Right atrium auricular region (tissue), 2 donors: ENCODE measurements around the gene RGL3. TPM values are rescaled to one million over a fixed set of nuclear protein-coding genes. Genes with fewer than 3 reads are reported as not detected.
"Not testable (repeated sequence)": the region's sequence is repeated elsewhere in the genome, so short reads cannot be mapped to it uniquely, and the experiment has no call there.

Experiments used
- DNase-seq: peaks from one replicate; pipeline ENCODE4 v3.0.0-alpha.2; 2019; ENCODE audit warnings: low spot score
- H3K27ac ChIP-seq, 2 donors: fragments of 200-600 bp; sonication (generic); 1 replicate in 1 of 2; 2 replicates in 1 of 2; pipeline ENCODE4 v1.5.1; 2016 to 2019
- H3K27me3 ChIP-seq, 2 donors: fragments of 200-600 bp; sonication (generic); one replicate each; pipeline versions ENCODE4 v1.5.1 to v1.6.0; 2017 to 2019
- H3K36me3 ChIP-seq: fragments of 200-600 bp; sonication (generic); one replicate; pipeline ENCODE4 v1.5.1; 2016
- H3K4me1 ChIP-seq, 2 donors: fragments of 200-600 bp; sonication (generic); one replicate each; pipeline versions ENCODE4 v1.5.1 to v1.6.0; 2017 to 2019
- H3K4me3 ChIP-seq, 2 donors: fragments of 200-600 bp; sonication (generic); 1 replicate in 1 of 2; 2 replicates in 1 of 2; pipeline ENCODE4 v1.5.1; 2017 to 2019; ENCODE audit warnings: mild to moderate bottlenecking in 1 of 2, moderate library complexity in 1 of 2
- H3K9me3 ChIP-seq, 2 donors: fragments of 200-600 bp; sonication (generic); one replicate each; pipeline ENCODE4 v1.5.1; 2019
- CTCF ChIP-seq, 2 donors: fragments of 200-600 bp; sonication (generic); IDR thresholded peaks; one replicate each; pipeline ENCODE4 v1.5.1; 2019; ENCODE audit warnings: antibody characterized with exemption in 2 of 2
- total RNA-seq, 2 donors: library from RNA; depleted of rRNA; stranded (reverse); fragments of >200 nt; gene quantifications; one replicate each; pipeline ENCODE4 v1.1.0, GENCODE V29; 2016

Gene RGL3
- total RNA-seq, 2 donors from 2014 or later, result 7.4 to 8.4 TPM

- no peak for DNase-seq
- peaks cover 0 to 37% of the 10 kb centered on the region in 2 donors for H3K4me1 ChIP-seq
- peak overlapping the region; percentile 48 to 56 for H3K4me3 ChIP-seq
- TF ChIP-seq CTCF (IDR thresholded peaks at IDR 0.05), result peak; percentile 46 to 77
- no peaks in the 10 kb centered on the region for H3K27me3 ChIP-seq
- no peaks in the 10 kb centered on the region for H3K36me3 ChIP-seq
- peak overlapping the region; percentile 71 to 77 for H3K27ac ChIP-seq
- H3K9me3 ChIP-seq, result no peaks in the 10 kb centered on the region
These were observed 36.0 kb downstream of the RGL3 start for GRCh38 chr19:11382898-11383705.

- peak; percentile 97 for DNase-seq
- Histone ChIP-seq H3K9me3 (no peaks in the 10 kb centered on the region), H3K4me3 (peak overlapping the region; percentile 48 to 61), H3K27me3 (no peaks in the 10 kb centered on the region), H3K4me1 (peaks cover 0 to 55% of the 10 kb centered on the region in 2 donors), H3K27ac (peak overlapping the region; percentile 85 to 86), H3K36me3 (no peaks in the 10 kb centered on the region)
- peak; percentile 59 to 86 for TF ChIP-seq CTCF (IDR thresholded peaks at IDR 0.05)
These were observed 38.2 kb downstream of the RGL3 start for GRCh38 chr19:11380653-11381537.

GRCh38 chr19:11379857-11380350 lies 39.2 kb downstream of the RGL3 start:
- H3K27ac ChIP-seq, result no peak overlapping the region
- H3K4me1 ChIP-seq, result peaks cover 0 to 61% of the 10 kb centered on the region in 2 donors

GRCh38 chr19:11379269-11379845 lies 39.8 kb downstream of the RGL3 start:
- H3K36me3 ChIP-seq, DNase-seq, H3K4me3 ChIP-seq, H3K27me3 ChIP-seq, H3K9me3 ChIP-seq, H3K27ac ChIP-seq: not testable (repeated sequence)
- peaks cover 0 to 59% of the 10 kb centered on the region in 2 donors for H3K4me1 ChIP-seq

More at GRCh38 chr19:11379857-11380350, 39.2 kb downstream of the RGL3 start:
- no peak for DNase-seq
- H3K4me3 ChIP-seq, result no peak overlapping the region
- H3K27me3 ChIP-seq, result no peaks in the 10 kb centered on the region
- H3K36me3 ChIP-seq, result no peaks in the 10 kb centered on the region
- no peaks in the 10 kb centered on the region for H3K9me3 ChIP-seq
- TF ChIP-seq CTCF (IDR thresholded peaks at IDR 0.05), result no peak

GRCh38 chr19:11378319-11379189 lies 40.6 kb downstream of the RGL3 start:
- peaks cover 0 to 58% of the 10 kb centered on the region in 2 donors for H3K4me1 ChIP-seq
- H3K36me3 ChIP-seq, result no peaks in the 10 kb centered on the region
- TF ChIP-seq CTCF (IDR thresholded peaks at IDR 0.05), result peak; percentile 38 to 66
- no peaks in the 10 kb centered on the region for H3K9me3 ChIP-seq
- H3K4me3 ChIP-seq, result no peak overlapping the region
- H3K27me3 ChIP-seq, result no peaks in the 10 kb centered on the region
- no peak for DNase-seq
- peak overlapping the region; percentile 16 to 48 for H3K27ac ChIP-seq
